Activated T-cell treated with anti-CD3 and anti-CD28 coated beads, Interleukin-2, amount 50 U/mL, for 72 hours (primary cell): ENCODE data around the gene TF. TPM values are rescaled to one million over a fixed set of nuclear protein-coding genes. Genes with fewer than 3 reads are reported as not detected.

Experiments used
- ATAC-seq, 2 donors: fragments of 150-1000 bp; cut with Tn5 transposase; replicated peaks in 1 of 2; 2 replicates each; pipeline ENCODE4 v1.10.0; 2021; ENCODE audit warnings: moderate library complexity in 2 of 2, mild to moderate bottlenecking in 1 of 2
- DNase-seq, 2 donors: peaks; one replicate each; pipeline ENCODE4 v3.0.0; 2021 to 2022; ENCODE audit warnings: mixed read lengths in 1 of 2
- H3K27ac Mint-ChIP-seq: one replicate; pipeline ENCODE4 v1.8.0; 2022; ENCODE audit warnings: mild to moderate bottlenecking, moderate library complexity, mixed read lengths
- H3K27me3 Mint-ChIP-seq: one replicate; pipeline ENCODE4 v1.8.0; 2022; ENCODE audit warnings: low read depth, mixed read lengths
- H3K36me3 Mint-ChIP-seq, 2 donors: one replicate each; pipeline ENCODE4 v1.8.0; 2022; ENCODE audit warnings: mixed read lengths in 2 of 2, mild to moderate bottlenecking in 1 of 2; ENCODE audit not compliant: insufficient read depth in 2 of 2
- H3K4me1 Mint-ChIP-seq: one replicate; pipeline ENCODE4 v1.8.0; 2022; ENCODE audit warnings: low read depth, mixed read lengths
- H3K4me3 Mint-ChIP-seq, 2 donors: one replicate each; pipeline ENCODE4 v1.8.0; 2022; ENCODE audit warnings: mild to moderate bottlenecking in 2 of 2, mixed read lengths in 2 of 2, moderate library complexity in 2 of 2
- H3K9me3 Mint-ChIP-seq, 2 donors: one replicate each; pipeline ENCODE4 v1.8.0; 2022; ENCODE audit warnings: mixed read lengths in 2 of 2
- total RNA-seq, 2 donors: library from RNA; stranded (reverse); gene quantifications; one replicate each; pipeline ENCODE4 v1.2.3, GENCODE V29; 2022

The TF gene
- total RNA-seq, 2 donors from 2014 or later, result 1.7 to 1.9 TPM

DNA sequence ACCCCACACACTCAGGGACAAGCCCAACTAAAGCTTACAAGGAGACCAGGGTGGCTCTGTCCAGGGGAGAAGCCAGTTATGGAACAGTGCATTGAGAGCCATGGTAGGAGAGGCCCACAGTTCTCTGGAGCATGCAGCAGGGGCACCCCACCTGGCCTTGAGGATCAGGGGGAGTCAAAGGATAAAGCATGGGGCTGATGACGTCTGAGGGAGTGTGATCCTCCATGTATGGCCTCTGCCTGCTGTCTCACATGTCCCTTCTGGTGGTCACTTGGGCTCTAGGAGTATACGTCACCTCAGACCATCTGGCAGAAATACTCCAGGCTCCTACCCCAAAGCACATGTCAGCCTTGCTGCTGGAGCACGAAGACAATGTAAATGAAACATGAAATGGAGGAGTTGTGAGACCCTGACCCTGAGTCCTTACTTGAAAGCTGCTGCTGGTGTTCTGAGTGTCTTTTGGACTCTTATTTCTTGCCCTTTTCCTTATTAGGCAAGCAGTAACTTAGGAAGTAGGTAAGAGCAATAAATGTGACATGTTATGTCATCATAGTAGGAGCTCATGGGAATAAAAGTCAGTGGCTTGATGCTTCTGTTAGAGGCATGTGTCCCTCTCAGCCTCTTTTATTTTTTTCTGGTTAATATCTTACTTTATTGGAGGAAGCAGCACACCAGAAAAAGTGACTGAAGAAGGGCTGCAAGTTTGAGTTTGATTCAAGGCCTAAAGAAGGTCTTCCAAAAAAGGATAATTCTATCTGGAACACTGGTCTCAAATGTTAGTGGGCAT lies 74.9 kb downstream of the TF start:
- DNase-seq (no peak), ATAC-seq (no peak)
- H3K27me3 Mint-ChIP-seq, result no peaks in the 10 kb centered on the region
- no peaks in the 10 kb centered on the region for H3K4me1 Mint-ChIP-seq
- H3K9me3 Mint-ChIP-seq, result no peaks in the 10 kb centered on the region
- no peak overlapping the region for H3K27ac Mint-ChIP-seq
- H3K4me3 Mint-ChIP-seq, result no peak overlapping the region
- H3K36me3 Mint-ChIP-seq, result peaks cover 5 to 25% of the 10 kb centered on the region in 2 donors

- H3K4me3 Mint-ChIP-seq, result no peak overlapping the region
- no peak for ATAC-seq
- DNase-seq, result no peak
- peaks cover 5 to 22% of the 10 kb centered on the region in 2 donors for H3K36me3 Mint-ChIP-seq
- no peaks in the 10 kb centered on the region for H3K9me3 Mint-ChIP-seq
- no peak overlapping the region for H3K27ac Mint-ChIP-seq
- no peaks in the 10 kb centered on the region for H3K4me1 Mint-ChIP-seq
- no peaks in the 10 kb centered on the region for H3K27me3 Mint-ChIP-seq
These were observed 75.8 kb downstream of the TF start for GRCh38 chr3:133821767-133822638.

- H3K36me3 Mint-ChIP-seq, result peaks cover 3 to 19% of the 10 kb centered on the region in 2 donors
- H3K27me3 Mint-ChIP-seq, result no peaks in the 10 kb centered on the region
- H3K4me1 Mint-ChIP-seq, result no peaks in the 10 kb centered on the region
- H3K27ac Mint-ChIP-seq, result no peak overlapping the region
- DNase-seq (no peak), ATAC-seq (no peak)
- no peaks in the 10 kb centered on the region for H3K9me3 Mint-ChIP-seq
- no peak overlapping the region for H3K4me3 Mint-ChIP-seq
These were observed 78.8 kb downstream of the TF start for GRCh38 chr3:133824961-133825485.

GRCh38 chr3:133825969-133826727 lies 80.0 kb downstream of the TF start:
- peaks cover 0 to 17% of the 10 kb centered on the region in 2 donors for H3K36me3 Mint-ChIP-seq
- no peaks in the 10 kb centered on the region for H3K4me1 Mint-ChIP-seq
- H3K9me3 Mint-ChIP-seq, result no peaks in the 10 kb centered on the region
- no peak overlapping the region for H3K27ac Mint-ChIP-seq
- no peak overlapping the region for H3K4me3 Mint-ChIP-seq
- DNase-seq, result no peak
- no peak for ATAC-seq
- no peaks in the 10 kb centered on the region for H3K27me3 Mint-ChIP-seq

DNA sequence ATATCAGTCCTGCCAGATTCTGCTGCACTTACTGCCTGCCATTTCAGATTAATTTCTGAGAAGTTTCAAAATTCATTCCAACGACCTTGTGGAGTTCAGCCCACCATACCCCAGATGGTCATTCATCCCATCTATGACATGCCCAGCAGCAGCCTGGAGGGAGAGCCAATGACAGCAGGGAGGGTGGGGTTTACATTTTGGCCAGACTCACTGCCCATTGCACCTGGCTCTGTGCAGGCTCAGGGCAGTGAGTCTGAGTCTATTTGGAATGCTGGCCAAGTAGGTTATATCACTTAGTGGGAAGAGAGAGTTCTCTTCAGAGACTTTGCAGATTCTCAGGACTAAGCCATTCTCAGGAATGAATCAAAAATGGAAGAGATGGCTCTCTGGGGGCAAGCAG lies 80.9 kb downstream of the TF start:
- Mint-ChIP-seq H3K4me3 (no peak overlapping the region), H3K36me3 (peaks cover 0 to 10% of the 10 kb centered on the region in 2 donors), H3K27me3 (no peaks in the 10 kb centered on the region), H3K4me1 (no peaks in the 10 kb centered on the region), H3K9me3 (no peaks in the 10 kb centered on the region), H3K27ac (no peak overlapping the region)
- DNase-seq (no peak), ATAC-seq (no peak)

DNA sequence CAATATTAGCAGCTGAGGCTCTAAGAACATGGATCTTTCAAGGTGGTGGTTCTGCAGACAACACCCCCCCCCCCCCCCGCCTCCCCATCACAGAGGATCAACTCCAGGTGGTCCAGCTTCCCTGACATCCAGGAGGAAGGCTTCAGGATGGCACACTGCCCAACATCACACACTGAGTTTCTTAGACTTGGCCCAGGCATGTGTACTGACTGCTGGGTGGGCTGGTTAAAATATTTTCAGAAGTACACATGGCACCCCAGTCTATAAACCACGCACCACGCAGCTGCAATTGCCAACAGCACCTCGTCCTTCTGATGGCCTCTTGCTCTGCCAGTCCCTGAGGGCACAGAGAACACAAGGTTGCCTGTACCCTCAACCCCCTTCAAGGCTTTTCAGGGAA lies 81.5 kb downstream of the TF start:
- Mint-ChIP-seq H3K4me1 (no peaks in the 10 kb centered on the region), H3K27me3 (no peaks in the 10 kb centered on the region), H3K36me3 (peaks cover 0 to 5% of the 10 kb centered on the region in 2 donors), H3K9me3 (no peaks in the 10 kb centered on the region), H3K4me3 (no peak overlapping the region), H3K27ac (no peak overlapping the region)
- no peak for ATAC-seq
- no peak for DNase-seq

GRCh38 chr3:133828576-133829309 lies 82.5 kb downstream of the TF start:
- Mint-ChIP-seq H3K9me3 (no peaks in the 10 kb centered on the region), H3K27me3 (no peaks in the 10 kb centered on the region), H3K4me1 (no peaks in the 10 kb centered on the region), H3K36me3 (no peaks in the 10 kb centered on the region), H3K27ac (no peak overlapping the region), H3K4me3 (no peak overlapping the region)
- no peak for ATAC-seq
- DNase-seq, result no peak

- no peak overlapping the region for H3K4me3 Mint-ChIP-seq
- ATAC-seq (no peak), DNase-seq (no peak)
- no peaks in the 10 kb centered on the region for H3K36me3 Mint-ChIP-seq
- H3K27me3 Mint-ChIP-seq, result no peaks in the 10 kb centered on the region
- H3K27ac Mint-ChIP-seq, result no peak overlapping the region
- H3K4me1 Mint-ChIP-seq, result no peaks in the 10 kb centered on the region
- no peaks in the 10 kb centered on the region for H3K9me3 Mint-ChIP-seq
These were observed 83.1 kb downstream of the TF start for GRCh38 chr3:133829310-133829707.

DNA sequence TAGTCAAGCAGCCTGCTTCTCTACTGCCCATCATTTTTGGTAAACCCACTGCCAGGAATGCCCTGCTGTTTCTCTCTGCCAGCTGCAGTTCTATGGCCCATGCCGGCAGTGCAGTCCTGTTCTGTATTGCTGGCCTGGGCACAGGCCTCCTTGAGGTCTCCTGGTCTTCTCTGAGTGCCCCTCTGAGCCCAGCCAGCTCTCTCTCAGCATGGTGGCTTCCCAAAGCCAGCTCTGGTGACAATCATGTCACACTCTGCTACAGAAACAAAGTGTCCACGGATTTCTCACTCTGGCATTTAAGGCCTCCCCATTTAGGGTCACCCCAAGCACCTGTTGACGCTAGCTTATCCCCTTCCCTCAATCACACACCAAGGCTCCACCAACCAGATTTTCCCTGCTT lies 83.9 kb downstream of the TF start:
- Mint-ChIP-seq H3K27ac (no peak overlapping the region), H3K4me1 (no peaks in the 10 kb centered on the region), H3K27me3 (no peaks in the 10 kb centered on the region), H3K36me3 (no peaks in the 10 kb centered on the region), H3K9me3 (no peaks in the 10 kb centered on the region), H3K4me3 (no peak overlapping the region)
- no peak for DNase-seq
- no peak for ATAC-seq

GRCh38 chr3:133831966-133832801 lies 86.0 kb downstream of the TF start:
- no peaks in the 10 kb centered on the region for H3K9me3 Mint-ChIP-seq
- no peaks in the 10 kb centered on the region for H3K36me3 Mint-ChIP-seq
- no peak overlapping the region for H3K27ac Mint-ChIP-seq
- H3K4me3 Mint-ChIP-seq, result no peak overlapping the region
- H3K27me3 Mint-ChIP-seq, result no peaks in the 10 kb centered on the region
- ATAC-seq (no peak), DNase-seq (no peak)
- no peaks in the 10 kb centered on the region for H3K4me1 Mint-ChIP-seq

DNA sequence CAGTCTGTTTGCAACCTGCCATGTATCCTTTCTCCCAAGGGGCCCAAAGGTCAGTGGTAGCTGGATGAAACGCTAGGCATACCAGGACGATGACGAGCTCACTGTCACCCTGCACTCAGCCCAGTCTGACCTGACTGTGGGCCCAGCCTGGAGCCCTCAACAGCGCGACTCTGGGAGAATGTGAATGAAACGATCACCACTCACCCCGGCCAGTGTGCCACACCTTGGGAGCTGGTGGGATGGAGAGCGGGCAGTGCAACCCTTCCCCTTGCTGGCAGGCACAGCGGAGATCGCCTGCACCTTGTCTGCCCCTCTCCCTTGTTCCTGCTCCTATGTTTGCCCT lies 86.6 kb downstream of the TF start:
- Mint-ChIP-seq H3K36me3 (no peaks in the 10 kb centered on the region), H3K27me3 (no peaks in the 10 kb centered on the region), H3K27ac (no peak overlapping the region), H3K4me1 (no peaks in the 10 kb centered on the region), H3K4me3 (no peak overlapping the region), H3K9me3 (no peaks in the 10 kb centered on the region)
- ATAC-seq, result no peak
- DNase-seq, result no peak

DNA sequence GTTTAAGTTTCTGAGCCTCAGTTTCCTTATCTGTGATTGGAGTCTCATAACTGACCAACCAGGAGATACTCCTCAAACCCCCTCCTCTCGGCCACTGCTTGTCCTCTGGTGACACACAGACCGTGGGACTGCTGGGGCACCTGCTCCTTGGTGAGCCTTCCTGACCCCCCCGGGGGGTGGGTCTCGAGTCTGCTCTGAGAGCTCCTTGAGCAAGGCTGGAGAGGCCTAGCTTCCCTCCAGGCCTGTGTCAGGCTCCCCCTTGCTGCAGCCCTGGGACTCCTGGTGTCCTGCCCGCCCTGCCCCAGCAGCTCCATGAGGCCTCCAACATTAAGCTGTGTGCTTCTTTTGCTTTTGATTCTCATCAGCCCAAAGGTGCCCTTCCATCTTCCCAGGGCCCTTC lies 87.1 kb downstream of the TF start:
- no peak overlapping the region for H3K4me3 Mint-ChIP-seq
- H3K36me3 Mint-ChIP-seq, result no peaks in the 10 kb centered on the region
- H3K4me1 Mint-ChIP-seq, result no peaks in the 10 kb centered on the region
- ATAC-seq (no peak), DNase-seq (no peak)
- no peak overlapping the region for H3K27ac Mint-ChIP-seq
- H3K27me3 Mint-ChIP-seq, result no peaks in the 10 kb centered on the region
- no peaks in the 10 kb centered on the region for H3K9me3 Mint-ChIP-seq
